Psoas muscle (tissue), 8 donors: Measurements from ENCODE around the gene HPS3. TPM values are rescaled to one million over a fixed set of nuclear protein-coding genes. Genes with fewer than 3 reads are reported as not detected.

Experiments used
- ATAC-seq, 4 donors: fragments of 200-7000 bp; cut with Tn5 transposase; one replicate each; pipeline ENCODE4 v1.9.1; 2020; ENCODE audit warnings: moderate library complexity in 3 of 4, mild to moderate bottlenecking in 2 of 4
- DNase-seq, 2 donors: peaks; one replicate each; pipeline ENCODE4 v3.0.0-alpha.2; 2020
- H3K27ac ChIP-seq: fragments of 200-600 bp; one replicate; pipeline ENCODE4 v1.8.0; 2022
- H3K27me3 ChIP-seq, 3 donors: fragments of 200-600 bp in 1 of 3; one replicate each; pipeline versions ENCODE4 v1.6.1 to v1.8.0; 2013 to 2022; ENCODE audit warnings: low read length in 2 of 3, mild to moderate bottlenecking in 2 of 3, moderate library complexity in 1 of 3; ENCODE audit not compliant: insufficient read depth in 3 of 3
- H3K36me3 ChIP-seq, 2 donors: fragments of 200-600 bp in 1 of 2; one replicate each; pipeline versions ENCODE4 v1.6.1 to v1.8.0; 2013 to 2022; ENCODE audit warnings: low read depth in 1 of 2, mild to moderate bottlenecking in 1 of 2, moderate library complexity in 1 of 2; ENCODE audit not compliant: insufficient read depth in 1 of 2
- H3K4me1 ChIP-seq: fragments of 200-600 bp; one replicate; pipeline ENCODE4 v1.8.0; 2022
- H3K4me3 ChIP-seq: fragments of 200-600 bp; one replicate; pipeline ENCODE4 v1.8.0; 2022; ENCODE audit warnings: mild to moderate bottlenecking
- H3K9me3 ChIP-seq: fragments of 200-600 bp; one replicate; pipeline ENCODE4 v1.8.0; 2022
- CTCF ChIP-seq: fragments of 200-600 bp; IDR thresholded peaks from one replicate; pipeline ENCODE4 v1.8.0; 2022; ENCODE audit warnings: antibody characterized with exemption
- WGBS, 3 donors: extraction: QIAGEN DNeasy Blood & Tissue Kit; methylation state at CpG; one replicate each; pipeline versions ENCODE4 v1.1.6 to v1.1.7; 2013; 5-methylcytosine and 5-hydroxymethylcytosine counted together
- intact Hi-C, 2 donors: fragments of 100-400 bp; cut with DNase I; formaldehyde crosslinking; loops; one replicate each; pipeline versions ENCODE4 v1.11.0 to v1.14.2; 2022
- polyA plus RNA-seq, 3 donors: library from polyadenylated mRNA; stranded (reverse); fragments of 200-250 nt; gene quantifications; one replicate each; pipeline ENCODE4 v1.2.3, GENCODE V29; 2013
- total RNA-seq, 4 donors: library from RNA; stranded (reverse); fragmentation: NEBNext Ultra II Directional in 2 of 4; extraction: Animal tissue kit (Norgen Biotek cat#: 25700) in 2 of 4; gene quantifications; one replicate each; pipeline versions ENCODE4 v1.2.1 to v1.2.4, GENCODE V29; 2021 to 2023
- donor health status: healthy with polysubstance abuse.
- donor health status: DM: no; HTN: no; CAD: no; lungs with moderate emphysema.
- donor health status: Bipolar disorder and iron deficiency.
- donor health status: healthy.
- donor health status: DM: yes; HTN: yes; CAD: no.
- donor health status: DM: no; HTN: no; CAD: no.
- donor health status: DM: no; HTN: no; CAD: no.
- donor health status: DM: yes; HTN: yes; CAD: no.

Gene HPS3
- total and polyA plus RNA-seq, 7 donors = 2.2 to 7.3 (median 3.5) TPM

DNA sequence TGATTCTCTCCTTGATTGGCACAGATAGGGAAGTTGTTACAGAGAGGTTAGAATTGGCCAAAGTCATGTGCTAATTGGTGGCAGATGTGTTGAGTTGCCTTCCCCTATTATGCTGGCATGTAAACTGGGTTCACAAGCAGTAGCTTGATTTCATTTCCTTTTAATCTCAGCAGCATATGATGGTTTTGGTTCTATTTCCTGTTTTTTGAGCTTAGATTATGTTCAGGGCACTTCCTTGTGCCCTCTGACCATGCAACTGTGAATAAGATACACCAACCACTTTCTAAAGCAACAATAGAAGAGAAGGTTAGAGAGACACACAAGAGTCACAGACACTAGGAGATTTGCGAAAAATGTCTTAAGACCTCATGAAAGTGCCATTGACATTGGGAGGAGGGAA lies 16.5 kb downstream of the HPS3 start:
- WGBS, 3 donors = 90 to 96% (median 90%) methylated on average over 1 of the region's 1 CpG

GRCh38 chr3:149150436-149150835 lies 21.0 kb downstream of the HPS3 start:
- H3K4me3 ChIP-seq = no peak overlapping the region
- TF ChIP-seq CTCF = no peak
- no peaks in the 10 kb centered on the region for H3K27me3 ChIP-seq
- ATAC-seq (no peak), DNase-seq (no peak)
- WGBS, 3 donors = 96 to 97% (median 97%) methylated on average over 6 of the region's 6 CpGs
- no peaks in the 10 kb centered on the region for H3K9me3 ChIP-seq
- intact Hi-C loops = no loop called here
- no peaks in the 10 kb centered on the region for H3K4me1 ChIP-seq
- H3K36me3 ChIP-seq = peaks cover 0 to 41% of the 10 kb centered on the region in 2 donors
- no peak overlapping the region for H3K27ac ChIP-seq

More for the DNA sequence above, 16.5 kb downstream of the HPS3 start:
- intact Hi-C loops = no loop called here
- TF ChIP-seq CTCF = no peak
- ATAC-seq (peak in 1 of 4 donors; percentile 26), DNase-seq (no peak)
- no peak overlapping the region for H3K4me3 ChIP-seq
- H3K4me1 ChIP-seq = no peaks in the 10 kb centered on the region
- peaks cover 0 to 39% of the 10 kb centered on the region in 2 donors for H3K36me3 ChIP-seq
- H3K27ac ChIP-seq = no peak overlapping the region
- no peaks in the 10 kb centered on the region for H3K27me3 ChIP-seq
- no peaks in the 10 kb centered on the region for H3K9me3 ChIP-seq

DNA sequence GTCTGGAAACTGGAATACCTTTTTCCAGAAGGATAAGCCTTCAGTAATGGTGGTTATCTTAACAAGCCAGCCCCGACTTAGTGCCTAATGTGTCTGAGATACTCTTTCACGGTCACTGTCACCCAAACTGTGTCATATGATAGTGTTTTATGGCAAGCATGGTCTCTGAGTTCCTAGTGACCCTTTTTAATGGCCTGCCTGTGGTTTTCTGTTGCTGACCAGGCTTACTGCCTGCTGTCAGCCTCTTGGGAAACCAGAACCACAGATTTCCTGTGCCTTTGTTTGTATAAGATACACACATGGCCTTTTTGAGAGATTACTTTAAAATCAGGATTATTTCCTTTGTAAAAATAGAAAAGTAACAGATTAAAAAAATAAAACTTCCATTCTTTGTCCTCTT lies 22.4 kb downstream of the HPS3 start:
- intact Hi-C loops = no loop called here
- no peak for TF ChIP-seq CTCF
- WGBS, 3 donors = 17 to 39% (median 31%) methylated on average over 2 of the region's 2 CpGs
- H3K36me3 ChIP-seq = peaks cover 0 to 52% of the 10 kb centered on the region in 2 donors
- ATAC-seq = peak; percentile 53 to 93 (median 81)
- no peak overlapping the region for H3K4me3 ChIP-seq
- H3K27me3 ChIP-seq = no peaks in the 10 kb centered on the region
- peak overlapping the region; percentile 59 for H3K27ac ChIP-seq
- H3K4me1 ChIP-seq = no peaks in the 10 kb centered on the region
- no peak for DNase-seq
- H3K9me3 ChIP-seq = no peaks in the 10 kb centered on the region

- ATAC-seq = peak in 3 of 4 donors; percentile 27 to 73 (median 69)
- intact Hi-C loops = no loop called here
- H3K9me3 ChIP-seq = no peaks in the 10 kb centered on the region
- no peaks in the 10 kb centered on the region for H3K27me3 ChIP-seq
- H3K4me3 ChIP-seq = no peak overlapping the region
- no peak for TF ChIP-seq CTCF
- DNase-seq = no peak
- peaks cover 0 to 57% of the 10 kb centered on the region in 2 donors for H3K36me3 ChIP-seq
- peak overlapping the region; percentile 59 for H3K27ac ChIP-seq
- WGBS, 3 donors = 52 to 79% (median 70%) methylated on average over 2 of the region's 2 CpGs
- no peaks in the 10 kb centered on the region for H3K4me1 ChIP-seq
Measured at GRCh38 chr3:149152420-149152819, 23.0 kb downstream of the HPS3 start.

GRCh38 chr3:149153402-149153801 lies 24.0 kb downstream of the HPS3 start:
- Histone ChIP-seq H3K4me3 (no peak overlapping the region), H3K36me3 (peaks cover 0 to 60% of the 10 kb centered on the region in 2 donors), H3K27ac (no peak overlapping the region), H3K4me1 (no peaks in the 10 kb centered on the region), H3K9me3 (no peaks in the 10 kb centered on the region), H3K27me3 (no peaks in the 10 kb centered on the region)
- DNase-seq = no peak
- ATAC-seq = no peak
- TF ChIP-seq CTCF = no peak
- intact Hi-C loops = no loop called here
